Neuron (in vitro differentiated cells): ENCODE data around the gene EEF1G.

ENCODE experiments used
- H2AFZ ChIP-seq: one replicate; pipeline ENCODE4 v1.6.1; 2013; ENCODE audit warnings: low read depth, mild to moderate bottlenecking, inconsistent platforms, low read length, moderate library complexity
- H3K27me3 ChIP-seq: one replicate; pipeline ENCODE4 v1.6.1; 2013; ENCODE audit warnings: low read length; ENCODE audit not compliant: insufficient read depth
- H3K36me3 ChIP-seq: one replicate; pipeline ENCODE4 v1.6.1; 2013; ENCODE audit warnings: low read length; ENCODE audit not compliant: insufficient read depth
- H3K4me1 ChIP-seq: one replicate; pipeline ENCODE4 v1.6.1; 2013; ENCODE audit warnings: low read length; ENCODE audit not compliant: insufficient read depth
- H3K4me3 ChIP-seq: 2 replicates; pipeline ENCODE4 v1.5.1; 2013; ENCODE audit warnings: mild to moderate bottlenecking, low read length, moderate library complexity
- H3K9me3 ChIP-seq: one replicate; pipeline ENCODE4 v1.6.1; 2013; ENCODE audit warnings: low read length

The EEF1G gene

GRCh38 chr11:62513626-62514025 lies 60.1 kb downstream of the EEF1G start:
- Histone ChIP-seq H3K4me1 (peaks cover 5% of the 10 kb centered on the region), H3K36me3 (no peaks in the 10 kb centered on the region), H3K9me3 (no peaks in the 10 kb centered on the region), H2AFZ (no peak overlapping the region), H3K4me3 (no peak overlapping the region), H3K27me3 (no peaks in the 10 kb centered on the region)

GRCh38 chr11:62512961-62513360 lies 60.7 kb downstream of the EEF1G start:
- Histone ChIP-seq H3K36me3 (no peaks in the 10 kb centered on the region), H3K9me3 (no peaks in the 10 kb centered on the region), H3K27me3 (no peaks in the 10 kb centered on the region), H3K4me1 (peaks cover 12% of the 10 kb centered on the region), H2AFZ (no peak overlapping the region), H3K4me3 (no peak overlapping the region)
